PC-3 (cell line): ENCODE measurements around the gene ZP3. TPM values are rescaled to one million over a fixed set of nuclear protein-coding genes. Genes with fewer than 3 reads are reported as not detected.

Experiments
- ATAC-seq: fragments of 200-7000 bp; cut with Tn5 transposase; 2 replicates; pipeline ENCODE4 v1.9.1; 2020; ENCODE audit warnings: mild to moderate bottlenecking, moderate library complexity
- BruUV-seq: library from RNA; stranded (reverse); fragments of 400-500 nt; replicated peaks from 2 replicates; lab custom pipeline; 2021; lab: Mats Ljungman, UMichigan
- CTCF ChIA-PET: fragments of 300-600 bp; sonication (Branson Sonifier 250); formaldehyde crosslinking; loops from one replicate; lab custom pipeline; 2022; ENCODE audit warnings: antibody characterized with exemption; lab: Charles Lee
- POLR2A ChIA-PET: fragments of 300-600 bp; sonication (Branson Sonifier 250); formaldehyde crosslinking; loops from one replicate; lab custom pipeline; 2022; ENCODE audit warnings: antibody characterized with exemption; ENCODE audit not compliant: unreplicated experiment; lab: Charles Lee
- DNase-seq: peaks from one replicate; pipeline ENCODE4 v3.0.0-alpha.2; 2015
- H2AFZ ChIP-seq: fragments of 300-600 bp; sonication (generic); 2 replicates; pipeline ENCODE4 v1.6.0; 2016; ENCODE audit warnings: antibody characterized with exemption, low read length
- H3F3A ChIP-seq: fragments of 300-600 bp; sonication (generic); one replicate; pipeline ENCODE4 v1.6.0; 2017; ENCODE audit warnings: antibody characterized with exemption, low read length, control low read depth, mild to moderate bottlenecking; ENCODE audit not compliant: unreplicated experiment
- H3K27ac ChIP-seq: fragments of 300-600 bp; sonication (generic); 2 replicates; pipeline ENCODE4 v1.5.1; 2016; ENCODE audit warnings: mild to moderate bottlenecking, low read length
- H3K27me3 ChIP-seq: fragments of 300-600 bp; sonication (generic); 2 replicates; pipeline ENCODE4 v1.6.1; 2016; ENCODE audit warnings: low read length, mixed read lengths
- H3K36me3 ChIP-seq: fragments of 300-600 bp; sonication (generic); 2 replicates; pipeline ENCODE4 v1.6.1; 2016; ENCODE audit warnings: low read depth, mixed run types, low read length, mixed read lengths
- H3K4me1 ChIP-seq: fragments of 300-600 bp; sonication (generic); 2 replicates; pipeline ENCODE4 v1.5.1; 2016; ENCODE audit warnings: low read length; ENCODE audit not compliant: insufficient read depth
- H3K4me2 ChIP-seq: fragments of 300-600 bp; sonication (generic); 2 replicates; pipeline ENCODE4 v1.6.0; 2016; ENCODE audit warnings: low read length
- H3K4me3 ChIP-seq: fragments of 300-600 bp; sonication (generic); 2 replicates; pipeline ENCODE4 v1.5.1; 2016; ENCODE audit warnings: mild to moderate bottlenecking, low read length, mixed read lengths
- H3K79me2 ChIP-seq: fragments of 300-600 bp; sonication (generic); 2 replicates; pipeline ENCODE4 v1.6.1; 2017; ENCODE audit warnings: low read length, mixed read lengths
- H3K9ac ChIP-seq: fragments of 300-600 bp; sonication (generic); 2 replicates; pipeline ENCODE4 v1.6.0; 2016; ENCODE audit warnings: mild to moderate bottlenecking, low read length
- H3K9me2 ChIP-seq: fragments of 300-600 bp; sonication (generic); replicated peaks from 2 replicates; pipeline ENCODE4 v1.6.1; 2016; ENCODE audit warnings: mixed run types, low read length, mixed read lengths
- H3K9me3 ChIP-seq: fragments of 300-600 bp; sonication (generic); 2 replicates; pipeline ENCODE4 v1.6.1; 2016; ENCODE audit warnings: low read length, mixed read lengths
- H4K20me1 ChIP-seq: fragments of 300-600 bp; sonication (generic); 2 replicates; pipeline ENCODE4 v1.6.1; 2016; ENCODE audit warnings: low read length, mixed read lengths
- EZH2 ChIP-seq: fragments of 300-600 bp; sonication (generic); IDR thresholded peaks from one replicate; pipeline ENCODE4 v1.6.1; 2017; ENCODE audit warnings: antibody characterized with exemption, mild to moderate bottlenecking, low read length; ENCODE audit not compliant: unreplicated experiment
- EZH2phosphoT487 ChIP-seq: fragments of 300-600 bp; sonication (generic); IDR thresholded peaks from 2 replicates; pipeline ENCODE4 v1.6.1; 2018; ENCODE audit warnings: mild to moderate bottlenecking, antibody characterized with exemption, low read length, borderline replicate concordance
- intact Hi-C: fragments of 100-400 bp; cut with micrococcal nuclease; formaldehyde crosslinking; loops from 2 replicates; pipeline ENCODE4 v1.9.0; 2023
- total RNA-seq: library from RNA; depleted of rRNA; stranded (reverse); fragments of >200 nt; gene quantifications from 2 replicates; pipeline ENCODE4 v1.2.3, GENCODE V29; 2014
- TF ChIP-seq, protein P1 (sequence below): fragments of 300-600 bp; sonication (generic); conservative IDR thresholded peaks from 2 replicates; pipeline ENCODE4 v1.5.1; 2017; ENCODE audit warnings: antibody characterized with exemption, low read depth, mild to moderate bottlenecking, low read length

ZP3 gene
- total RNA-seq, 1 experiment from 2014 or later: 21.6 TPM

DNA sequence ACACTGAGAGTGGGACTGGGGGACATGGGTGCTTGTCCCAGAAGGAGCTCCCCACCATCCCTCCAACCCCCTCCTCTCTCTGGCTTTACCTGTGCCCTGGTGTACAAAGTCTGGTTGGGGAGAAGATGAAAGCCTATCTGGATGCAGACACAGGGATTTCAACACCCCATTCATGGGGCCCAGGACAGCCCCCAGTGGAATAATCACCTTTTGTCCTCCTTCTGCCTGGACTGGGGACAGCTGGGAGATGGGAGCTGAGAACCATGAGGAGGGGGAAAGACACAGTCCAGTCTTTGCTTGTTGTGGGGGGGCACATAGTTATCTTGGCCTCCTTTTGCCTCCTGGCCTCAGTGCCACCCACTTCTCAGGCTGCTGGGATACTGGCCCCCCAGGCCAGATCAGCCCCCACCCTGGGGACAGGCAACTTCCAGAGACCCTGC is 16.6 kb upstream of the ZP3 start:
- no peak overlapping the region for H3K27ac ChIP-seq
- TF ChIP-seq EZH2phosphoT487: no peak
- no peak for TF ChIP-seq EZH2
- TF ChIP-seq, protein P1, sequence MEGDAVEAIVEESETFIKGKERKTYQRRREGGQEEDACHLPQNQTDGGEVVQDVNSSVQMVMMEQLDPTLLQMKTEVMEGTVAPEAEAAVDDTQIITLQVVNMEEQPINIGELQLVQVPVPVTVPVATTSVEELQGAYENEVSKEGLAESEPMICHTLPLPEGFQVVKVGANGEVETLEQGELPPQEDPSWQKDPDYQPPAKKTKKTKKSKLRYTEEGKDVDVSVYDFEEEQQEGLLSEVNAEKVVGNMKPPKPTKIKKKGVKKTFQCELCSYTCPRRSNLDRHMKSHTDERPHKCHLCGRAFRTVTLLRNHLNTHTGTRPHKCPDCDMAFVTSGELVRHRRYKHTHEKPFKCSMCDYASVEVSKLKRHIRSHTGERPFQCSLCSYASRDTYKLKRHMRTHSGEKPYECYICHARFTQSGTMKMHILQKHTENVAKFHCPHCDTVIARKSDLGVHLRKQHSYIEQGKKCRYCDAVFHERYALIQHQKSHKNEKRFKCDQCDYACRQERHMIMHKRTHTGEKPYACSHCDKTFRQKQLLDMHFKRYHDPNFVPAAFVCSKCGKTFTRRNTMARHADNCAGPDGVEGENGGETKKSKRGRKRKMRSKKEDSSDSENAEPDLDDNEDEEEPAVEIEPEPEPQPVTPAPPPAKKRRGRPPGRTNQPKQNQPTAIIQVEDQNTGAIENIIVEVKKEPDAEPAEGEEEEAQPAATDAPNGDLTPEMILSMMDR: no peak
- H3K9ac ChIP-seq: no peak overlapping the region
- no peaks in the 10 kb centered on the region for H4K20me1 ChIP-seq
- H3K79me2 ChIP-seq: no peaks in the 10 kb centered on the region
- BruUV-seq: no TSS peak
- no peaks in the 10 kb centered on the region for H3K27me3 ChIP-seq
- no peak overlapping the region for H3K4me3 ChIP-seq
- H3K9me3 ChIP-seq: no peaks in the 10 kb centered on the region
- ChIA-PET POLR2A (no interaction called here), CTCF (no interaction called here)
- H3K9me2 ChIP-seq: no peaks in the 10 kb centered on the region
- no peak overlapping the region for H2AFZ ChIP-seq
- no peaks in the 10 kb centered on the region for H3K36me3 ChIP-seq
- DNase-seq (no peak), ATAC-seq (no peak)
- no peaks in the 10 kb centered on the region for H3F3A ChIP-seq
- no peaks in the 10 kb centered on the region for H3K4me1 ChIP-seq
- no peak overlapping the region for H3K4me2 ChIP-seq
- intact Hi-C loops: no loop called here

DNA sequence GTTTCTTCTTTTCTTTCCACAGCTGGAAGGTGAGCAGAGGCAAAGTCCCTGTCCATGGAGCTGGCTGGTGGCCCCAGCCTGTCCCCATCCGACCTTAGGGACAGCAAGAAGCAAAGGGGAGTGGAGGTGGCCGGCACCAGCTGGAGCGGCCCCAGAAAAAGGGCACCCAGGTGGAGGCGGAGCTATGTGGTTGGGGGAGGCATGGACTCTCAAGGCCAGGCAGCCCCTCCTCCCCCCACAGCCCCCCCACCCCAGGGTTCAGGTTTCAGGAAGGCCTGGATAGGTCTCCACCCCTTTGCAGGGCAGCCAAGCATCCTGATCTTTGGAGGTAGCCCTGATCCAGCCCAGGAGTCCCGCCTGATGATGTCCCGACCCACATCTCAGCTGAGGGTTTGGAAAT is 15.2 kb upstream of the ZP3 start, which contains the start of gene SSC4D:
SSC4D (minus strand) TSS at position 161 of the 400 bp plus-strand sequence. CDS start 5,258 bp downstream, outside the sequence.
- H4K20me1 ChIP-seq: no peaks in the 10 kb centered on the region
- no peak for TF ChIP-seq EZH2phosphoT487
- no peak for TF ChIP-seq EZH2
- TF ChIP-seq, protein P1: no peak
- ATAC-seq (no peak), DNase-seq (no peak)
- H3K4me2 ChIP-seq: no peak within 1 kb of the TSS
- H3K9me2 ChIP-seq: no peaks in the 10 kb centered on the region
- no peak within 1 kb of the TSS for H2AFZ ChIP-seq
- no peaks in the 10 kb centered on the region for H3K79me2 ChIP-seq
- no peak within 1 kb of the TSS for H3K9ac ChIP-seq
- BruUV-seq: no TSS peak
- H3K9me3 ChIP-seq: no peaks in the 10 kb centered on the region
- H3K27ac ChIP-seq: no peak within 1 kb of the TSS
- intact Hi-C loops: no loop called here
- H3K4me1 ChIP-seq: no peaks in the 10 kb centered on the region
- POLR2A ChIA-PET: no interaction called here
- H3K36me3 ChIP-seq: no peaks in the 10 kb centered on the region
- CTCF ChIA-PET: no interaction called here
- no peaks in the 10 kb centered on the region for H3K27me3 ChIP-seq
- H3F3A ChIP-seq: no peaks in the 10 kb centered on the region
- H3K4me3 ChIP-seq: no peak within 1 kb of the TSS

DNA sequence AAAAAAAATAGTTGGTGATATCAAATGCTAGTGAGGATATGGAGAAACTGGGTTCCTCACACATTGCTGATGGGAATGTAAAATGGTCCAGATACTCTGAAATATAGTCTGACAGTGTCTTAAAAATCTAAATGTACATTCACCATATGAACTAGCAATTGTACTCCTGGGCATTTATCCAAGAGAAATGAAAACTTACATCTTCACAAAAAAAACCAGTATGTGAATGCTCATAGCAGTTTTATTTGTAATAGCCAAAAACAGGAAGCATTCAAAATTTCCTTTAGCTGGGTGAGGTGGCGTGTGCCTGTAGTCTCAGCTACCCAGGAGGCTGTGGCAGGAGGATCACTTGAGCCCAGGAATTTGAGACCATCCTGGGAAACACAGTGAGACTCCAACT is 13.1 kb upstream of the ZP3 start:
- no peaks in the 10 kb centered on the region for H3K9me3 ChIP-seq
- H3K36me3 ChIP-seq: no peaks in the 10 kb centered on the region
- H3K4me3 ChIP-seq: no peak overlapping the region
- no peak for ATAC-seq
- ChIA-PET POLR2A (no interaction called here), CTCF (no interaction called here)
- no peaks in the 10 kb centered on the region for H3K4me1 ChIP-seq
- H3K4me2 ChIP-seq: no peak overlapping the region
- BruUV-seq: no TSS peak
- no peaks in the 10 kb centered on the region for H4K20me1 ChIP-seq
- H2AFZ ChIP-seq: no peak overlapping the region
- no peaks in the 10 kb centered on the region for H3F3A ChIP-seq
- intact Hi-C loops: no loop called here
- H3K9ac ChIP-seq: no peak overlapping the region
- no peak for DNase-seq
- H3K27me3 ChIP-seq: no peaks in the 10 kb centered on the region
- no peaks in the 10 kb centered on the region for H3K79me2 ChIP-seq
- no peaks in the 10 kb centered on the region for H3K9me2 ChIP-seq
- no peak overlapping the region for H3K27ac ChIP-seq
- no peak for TF ChIP-seq EZH2phosphoT487
- TF ChIP-seq, protein P1: no peak
